PC-3 (cell line): ENCODE results near the gene MRPL4.

ENCODE experiments used
- CTCF ChIP-seq: fragments of 300-600 bp; sonication (generic); conservative IDR thresholded peaks from 2 replicates; pipeline ENCODE4 v1.5.1; 2017; ENCODE audit warnings: antibody characterized with exemption, low read depth, mild to moderate bottlenecking, low read length
- EZH2phosphoT487 ChIP-seq: fragments of 300-600 bp; sonication (generic); IDR thresholded peaks from 2 replicates; pipeline ENCODE4 v1.6.1; 2018; ENCODE audit warnings: mild to moderate bottlenecking, antibody characterized with exemption, low read length, borderline replicate concordance

DNA sequence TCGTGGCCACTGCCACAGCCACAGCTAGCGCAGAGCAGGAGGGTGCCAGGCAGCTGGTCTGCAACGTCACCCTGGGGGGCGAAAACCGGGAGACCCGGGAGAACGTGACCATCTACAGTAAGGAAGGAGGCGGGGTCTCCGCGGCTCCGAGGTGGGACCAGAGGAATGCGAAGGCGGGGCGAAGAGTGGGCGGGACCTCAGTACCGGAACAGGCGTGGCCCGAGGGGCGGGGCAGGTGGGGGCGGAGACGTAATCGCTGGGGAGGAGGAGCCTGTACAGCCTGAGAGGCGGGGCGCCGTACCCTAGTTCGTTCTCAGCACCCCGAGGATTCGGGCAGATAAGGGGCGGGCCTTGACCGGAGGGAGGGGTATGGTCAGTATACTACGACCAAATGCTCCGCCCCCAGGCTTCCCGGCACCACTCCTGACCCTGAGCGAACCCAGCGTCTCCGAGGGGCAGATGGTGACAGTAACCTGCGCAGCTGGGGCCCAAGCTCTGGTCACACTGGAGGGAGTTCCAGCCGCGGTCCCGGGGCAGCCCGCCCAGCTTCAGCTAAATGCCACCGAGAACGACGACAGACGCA, 40.3 kb downstream of the MRPL4 start:
- TF ChIP-seq CTCF, result no peak
- TF ChIP-seq EZH2phosphoT487, result no peak
